Placental epithelial cell (primary cell): Measurements from ENCODE around the gene NDUFA5. TPM values are rescaled to one million over a fixed set of nuclear protein-coding genes. Genes with fewer than 3 reads are reported as not detected.

Experiments used
- total RNA-seq: library from RNA; depleted of rRNA; stranded (reverse); fragments of >200 nt; gene quantifications from 2 replicates; pipeline ENCODE4 v1.2.3, GENCODE V29; 2012

Gene NDUFA5
- total RNA-seq: 26.3 and 33.9 TPM in 2 replicates

DNA sequence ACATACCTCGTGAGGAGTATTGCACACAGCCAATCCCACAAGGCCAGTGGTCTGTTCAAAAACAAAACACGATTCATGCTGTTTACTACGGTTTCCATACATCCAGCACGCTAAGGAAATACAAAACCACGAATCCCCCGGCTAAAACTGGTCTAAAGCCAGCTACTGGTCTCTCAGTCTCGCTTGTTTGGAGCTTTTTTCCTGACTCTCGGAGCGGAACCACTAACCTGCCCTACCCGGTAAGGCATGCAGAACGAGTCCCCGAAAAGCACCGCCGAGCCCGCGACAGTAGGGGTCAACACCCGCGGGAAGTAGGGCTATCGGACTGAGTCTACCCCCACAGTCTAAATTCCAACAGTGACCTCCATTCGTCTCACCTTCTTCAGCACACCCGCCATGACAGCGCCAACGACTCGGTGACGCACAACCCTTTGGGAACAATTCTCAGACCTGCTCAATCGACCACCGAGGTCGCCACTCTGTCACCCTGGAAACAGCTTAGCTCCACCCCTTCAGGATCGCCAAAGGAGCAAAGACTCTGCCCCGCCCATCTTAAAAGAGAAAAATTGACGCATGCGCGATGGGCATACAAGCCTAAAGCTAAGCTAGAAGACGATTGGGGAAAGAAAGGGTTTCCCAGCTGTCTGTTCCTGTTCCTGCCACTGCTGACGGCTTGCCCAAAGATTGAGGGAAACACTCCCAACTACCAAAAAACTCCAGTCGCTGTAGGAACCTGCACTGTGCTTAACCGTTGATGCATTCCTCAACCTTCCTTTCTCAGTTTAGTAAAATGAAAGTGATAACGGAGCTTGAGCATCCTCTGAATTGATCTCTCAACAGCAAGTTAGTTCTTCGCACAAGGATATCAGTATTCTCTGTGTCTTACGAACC lies at the start of gene NDUFA5:
Gene NDUFA5, minus strand, starts transcription at position 421 of the 891 bp plus-strand sequence. Its CDS starts 23 bp downstream, at position 398.

DNA sequence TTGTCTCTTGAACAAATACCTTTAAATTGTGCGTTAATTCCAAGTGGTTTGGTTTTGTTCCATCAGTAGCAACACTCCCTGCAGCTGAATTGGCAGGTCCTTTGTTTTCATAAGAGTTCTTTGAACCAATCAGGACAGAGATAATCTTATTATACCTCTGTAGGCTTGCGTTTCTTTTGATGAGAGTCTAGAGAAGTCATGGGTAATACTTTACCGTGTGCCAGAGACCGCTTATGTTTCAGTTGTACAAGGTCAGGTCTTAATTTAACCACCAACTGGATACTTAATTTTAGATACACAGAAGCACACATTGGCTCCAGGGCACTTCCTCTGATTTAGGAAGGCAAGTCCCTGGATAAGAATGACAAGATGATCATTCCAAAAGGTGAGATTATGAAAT lies 43.9 kb upstream of the NDUFA5 start, which contains the start of gene ASB15:
Gene ASB15, plus strand, starts transcription at position 292 of the 400 bp plus-strand sequence. CDS start 12,682 bp downstream, outside the sequence.

GRCh38 chr7:123534383-123535260 lies 23.0 kb downstream of the NDUFA5 start, which contains the start of gene IQUB:
TSS of gene IQUB (minus strand) at chr7:123534595. CDS start at chr7:123512340, 22,255 bp downstream.

Other genes with a start within 250 kb of the NDUFA5 start
- 0.87 and 6.3 TPM in 2 replicates for gene IQUB, start 23.2 kb downstream of the NDUFA5 start, total RNA-seq
- gene ASB15, start 44.0 kb upstream of the NDUFA5 start, total RNA-seq: 0.11 TPM in 1 of 2 replicates, not detected in the other
- not detected in 2 replicates for gene LMOD2, start 98.0 kb upstream of the NDUFA5 start, total RNA-seq
- 16.5 and 20.8 TPM in 2 replicates for gene WASL, start 191.2 kb upstream of the NDUFA5 start, total RNA-seq